ENCODE measurements around the gene PLXNB2.

The PLXNB2 gene

GRCh38 chr22:50227579-50228215 lies 79.7 kb downstream of the PLXNB2 start:
- no peak for DNase-seq (ENCODE audit: low spot score)

GRCh38 chr22:50226875-50227165 lies 80.6 kb downstream of the PLXNB2 start:
- no peak for DNase-seq (ENCODE audit: low spot score)

- DNase-seq (ENCODE audit: low spot score), result no peak
Measured at GRCh38 chr22:50226063-50226874, 81.2 kb downstream of the PLXNB2 start.

GRCh38 chr22:50225200-50225969 lies 82.1 kb downstream of the PLXNB2 start:
- DNase-seq (ENCODE audit: low spot score), result no peak
